ENCODE measurements around the gene TNNI2. TPM values are rescaled to one million over a fixed set of nuclear protein-coding genes. Genes with fewer than 3 reads are reported as not detected.

Gene TNNI2
- total and polyA plus RNA-seq, 2 donors (not counting 1 experiment from before 2014, with no cell fraction given) = 2.9 to 12.9 TPM

DNA sequence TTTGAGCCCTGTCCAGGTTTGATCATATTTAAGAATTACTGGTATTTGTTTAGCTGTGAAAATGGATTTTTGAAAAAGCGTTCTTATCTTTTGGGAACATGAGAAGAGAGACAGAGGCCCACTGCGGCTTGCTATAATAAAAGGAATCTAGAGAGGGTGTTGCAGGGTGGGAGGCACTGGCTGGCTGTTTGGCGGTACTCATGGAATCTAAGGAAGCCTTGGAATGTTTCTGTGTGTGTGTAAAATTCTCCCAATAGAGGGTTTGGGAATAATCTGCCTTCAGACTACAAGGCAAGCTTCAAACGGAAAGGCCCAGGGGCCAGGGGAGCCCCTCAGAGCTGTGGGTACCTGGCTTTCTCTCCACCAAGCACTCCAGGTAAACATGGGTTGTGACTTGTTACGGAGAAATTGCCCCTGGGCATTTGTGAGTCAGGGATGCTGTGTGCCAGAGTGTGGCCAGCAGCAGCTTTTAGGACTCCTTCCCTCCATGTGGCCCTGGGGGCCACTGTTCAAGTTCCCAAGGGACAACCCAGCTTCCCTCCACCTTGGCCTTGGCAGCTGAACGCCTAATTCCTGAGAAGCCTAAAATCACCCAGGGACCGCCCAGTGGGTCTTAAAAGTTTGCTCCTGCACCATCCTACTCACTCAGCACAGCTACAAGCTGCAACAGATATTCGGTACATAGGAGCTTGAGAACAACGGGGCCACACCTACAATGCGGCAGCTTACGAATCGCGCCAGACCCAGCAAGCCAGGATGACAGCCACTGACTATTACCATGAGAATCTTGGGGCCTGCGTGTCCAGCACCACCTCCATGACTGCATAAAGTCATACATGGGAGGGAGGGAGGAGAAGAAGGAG is 18.1 kb upstream of the TNNI2 start:
- 95% methylated on average over 14 of the region's 14 CpGs for WGBS (ENCODE audit: insufficient coverage)
- H3K4me3 Mint-ChIP-seq = no peak overlapping the region
- no peak overlapping the region for H3K4me2 ChIP-seq (replicated peaks; ENCODE audit: low read depth, low read length, poor library complexity, severe bottlenecking)
- TF ChIP-seq, protein P1, sequence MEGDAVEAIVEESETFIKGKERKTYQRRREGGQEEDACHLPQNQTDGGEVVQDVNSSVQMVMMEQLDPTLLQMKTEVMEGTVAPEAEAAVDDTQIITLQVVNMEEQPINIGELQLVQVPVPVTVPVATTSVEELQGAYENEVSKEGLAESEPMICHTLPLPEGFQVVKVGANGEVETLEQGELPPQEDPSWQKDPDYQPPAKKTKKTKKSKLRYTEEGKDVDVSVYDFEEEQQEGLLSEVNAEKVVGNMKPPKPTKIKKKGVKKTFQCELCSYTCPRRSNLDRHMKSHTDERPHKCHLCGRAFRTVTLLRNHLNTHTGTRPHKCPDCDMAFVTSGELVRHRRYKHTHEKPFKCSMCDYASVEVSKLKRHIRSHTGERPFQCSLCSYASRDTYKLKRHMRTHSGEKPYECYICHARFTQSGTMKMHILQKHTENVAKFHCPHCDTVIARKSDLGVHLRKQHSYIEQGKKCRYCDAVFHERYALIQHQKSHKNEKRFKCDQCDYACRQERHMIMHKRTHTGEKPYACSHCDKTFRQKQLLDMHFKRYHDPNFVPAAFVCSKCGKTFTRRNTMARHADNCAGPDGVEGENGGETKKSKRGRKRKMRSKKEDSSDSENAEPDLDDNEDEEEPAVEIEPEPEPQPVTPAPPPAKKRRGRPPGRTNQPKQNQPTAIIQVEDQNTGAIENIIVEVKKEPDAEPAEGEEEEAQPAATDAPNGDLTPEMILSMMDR (IDR thresholded peaks at IDR 0.05) = no peak
- no peak for TF ChIP-seq EZH2 (IDR thresholded peaks at IDR 0.05; ENCODE audit: borderline replicate concordance, insufficient read depth, low read depth, low read length, poor library complexity, severe bottlenecking)
- no peaks in the 10 kb centered on the region for H3K4me1 Mint-ChIP-seq
- ChIA-PET CTCF (interaction anchor here (1.0 to 1.7 kb wide), 3 partner anchors 12 to 332 kb away, joined by 3 to 4 read pairs (median 4); no protein-coding TSS in a partner anchor), POLR2A (no interaction called here)
- H3K36me3 ChIP-seq (replicated peaks in 1 of 2; ENCODE audit: control extremely low read depth in 1 of 2, control insufficient read depth in 1 of 2, extremely low read depth in 1 of 2, insufficient read depth in 2 of 2, low read length in 1 of 2) = no peaks in the 10 kb centered on the region
- H3K27me3 ChIP-seq (replicated peaks in 1 of 4; ENCODE audit: control extremely low read depth in 1 of 4, control insufficient read depth in 3 of 4, insufficient read depth in 4 of 4, low read length in 3 of 4) = peaks cover 0 to 5% (median 0%) of the 10 kb centered on the region in 4 experiments
- DNase-seq = no peak
- H4K20me1 ChIP-seq (ENCODE audit: control insufficient read depth, insufficient read depth, low read length, poor library complexity, severe bottlenecking) = no peaks in the 10 kb centered on the region
- intact Hi-C loops (cut with micrococcal nuclease) = no loop called here
- ATAC-seq (ENCODE audit: low read depth) = no peak
- peaks cover 0 to 10% (median 7%) of the 10 kb centered on the region in 3 donors for H3K9me3 ChIP-seq (ENCODE audit: control extremely low read depth in 1 of 3, control insufficient read depth in 2 of 3, insufficient read depth in 1 of 3, low read length in 2 of 3)
- no peak overlapping the region for H3K27ac Mint-ChIP-seq
- no peaks in the 10 kb centered on the region for H3K79me2 ChIP-seq (ENCODE audit: control insufficient read depth, insufficient read depth, low read length)
- H3K27me3 Mint-ChIP-seq = peaks cover 14% of the 10 kb centered on the region
- no peak overlapping the region for H2AFZ ChIP-seq (ENCODE audit: insufficient read depth, low read depth, low read length, poor library complexity, severe bottlenecking)
- H3K4me3 ChIP-seq (ENCODE audit: control extremely low read depth in 1 of 5, extremely low read depth in 1 of 5, insufficient read depth in 1 of 5, low read depth in 2 of 5, low read length in 4 of 5) = no peak overlapping the region
- H3K9ac ChIP-seq (ENCODE audit: low read length) = no peak overlapping the region
- no peaks in the 10 kb centered on the region for H3K4me1 ChIP-seq (ENCODE audit: control insufficient read depth in 2 of 2, insufficient read depth in 2 of 2, low read length in 2 of 2)
- H3K27ac ChIP-seq (ENCODE audit: low read length in 2 of 2) = no peak overlapping the region
- H3K9me3 Mint-ChIP-seq (ENCODE audit: insufficient read depth) = peaks cover 5% of the 10 kb centered on the region

DNA sequence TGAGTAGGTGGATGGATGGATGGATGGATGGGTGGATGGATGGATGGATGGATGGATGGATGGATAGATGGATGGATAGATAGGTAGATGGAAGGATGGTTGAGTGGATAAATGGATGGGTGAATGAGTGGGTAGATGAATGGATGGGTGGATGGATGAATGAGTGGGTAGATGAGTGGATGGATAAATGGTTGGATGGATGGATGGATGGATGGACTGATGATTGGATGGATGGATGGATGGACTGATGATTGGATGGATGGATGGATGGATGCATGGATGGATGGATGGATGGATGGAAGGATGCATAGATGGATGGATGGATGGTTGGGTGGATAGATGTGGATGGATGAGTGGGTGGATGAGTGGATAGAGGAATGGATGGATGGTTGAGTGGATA is 17.2 kb upstream of the TNNI2 start:
- H3K27me3 Mint-ChIP-seq = peaks cover 14% of the 10 kb centered on the region
- POLR2A ChIA-PET = no interaction called here
- H3K79me2 ChIP-seq (ENCODE audit: control insufficient read depth, insufficient read depth, low read length) = no peaks in the 10 kb centered on the region
- no peak for ATAC-seq (ENCODE audit: low read depth)
- no peak overlapping the region for H2AFZ ChIP-seq (ENCODE audit: insufficient read depth, low read depth, low read length, poor library complexity, severe bottlenecking)
- CTCF ChIA-PET = interaction anchor here (1.4 to 1.7 kb wide), 4 partner anchors 11 to 331 kb away, joined by 3 to 8 read pairs (median 4); no protein-coding TSS in a partner anchor
- H3K4me1 Mint-ChIP-seq = no peaks in the 10 kb centered on the region
- intact Hi-C loops (cut with micrococcal nuclease) = no loop called here
- no peak for TF ChIP-seq EZH2 (IDR thresholded peaks at IDR 0.05; ENCODE audit: borderline replicate concordance, insufficient read depth, low read depth, low read length, poor library complexity, severe bottlenecking)
- TF ChIP-seq, protein P1 (IDR thresholded peaks at IDR 0.05) = no peak
- no peak overlapping the region for H3K27ac ChIP-seq (ENCODE audit: low read length in 2 of 2)
- no peaks in the 10 kb centered on the region for H3K4me1 ChIP-seq (ENCODE audit: control insufficient read depth in 2 of 2, insufficient read depth in 2 of 2, low read length in 2 of 2)
- H3K9me3 ChIP-seq (ENCODE audit: control extremely low read depth in 1 of 3, control insufficient read depth in 2 of 3, insufficient read depth in 1 of 3, low read length in 2 of 3) = peaks cover 0 to 10% (median 7%) of the 10 kb centered on the region in 3 donors
- peaks cover 0 to 5% (median 0%) of the 10 kb centered on the region in 4 experiments for H3K27me3 ChIP-seq (replicated peaks in 1 of 4; ENCODE audit: control extremely low read depth in 1 of 4, control insufficient read depth in 3 of 4, insufficient read depth in 4 of 4, low read length in 3 of 4)
- no peak overlapping the region for H3K27ac Mint-ChIP-seq
- H4K20me1 ChIP-seq (ENCODE audit: control insufficient read depth, insufficient read depth, low read length, poor library complexity, severe bottlenecking) = no peaks in the 10 kb centered on the region
- H3K36me3 ChIP-seq (replicated peaks in 1 of 2; ENCODE audit: control extremely low read depth in 1 of 2, control insufficient read depth in 1 of 2, extremely low read depth in 1 of 2, insufficient read depth in 2 of 2, low read length in 1 of 2) = no peaks in the 10 kb centered on the region
- no peak for DNase-seq
- H3K4me2 ChIP-seq (replicated peaks; ENCODE audit: low read depth, low read length, poor library complexity, severe bottlenecking) = no peak overlapping the region
- no peak overlapping the region for H3K4me3 ChIP-seq (ENCODE audit: control extremely low read depth in 1 of 5, extremely low read depth in 1 of 5, insufficient read depth in 1 of 5, low read depth in 2 of 5, low read length in 4 of 5)
- no peak overlapping the region for H3K4me3 Mint-ChIP-seq
- no peak overlapping the region for H3K9ac ChIP-seq (ENCODE audit: low read length)
- H3K9me3 Mint-ChIP-seq (ENCODE audit: insufficient read depth) = peaks cover 5% of the 10 kb centered on the region
